GM12878 (cell line): ENCODE measurements around the gene ADGRV1.

ENCODE experiments used
- CHD4 ChIP-seq: fragments of 200-600 bp; sonication (generic); IDR thresholded peaks from 2 replicates; pipeline ENCODE4 v1.6.1; 2016; ENCODE audit warnings: mild to moderate bottlenecking
- CREB1 ChIP-seq: IDR thresholded peaks from 2 replicates; pipeline ENCODE4 v1.6.1; 2012; ENCODE audit warnings: low read depth, mild to moderate bottlenecking, inconsistent platforms
- CTCF ChIP-seq, 3 experiments: IDR thresholded peaks in 2 of 3; conservative IDR thresholded peaks in 1 of 3; 2 replicates each; pipeline ENCODE4 v1.5.1; 2011; ENCODE audit warnings: low read depth in 3 of 3, low read length in 3 of 3, mild to moderate bottlenecking in 3 of 3, control low read depth in 2 of 3, moderate library complexity in 2 of 3, inconsistent platforms in 1 of 3, mixed read lengths in 1 of 3; ENCODE audit not compliant: control insufficient read depth in 2 of 3, insufficient read depth in 1 of 3; ENCODE audit errors: extremely low read depth in 1 of 3
- EZH2 ChIP-seq: IDR thresholded peaks from 2 replicates; pipeline ENCODE4 v1.6.1; 2012; ENCODE audit warnings: low read depth, mild to moderate bottlenecking, control low read depth, inconsistent platforms, low read length, borderline replicate concordance; ENCODE audit not compliant: control insufficient read depth
- GABPA ChIP-seq: IDR thresholded peaks from 2 replicates; pipeline ENCODE4 v1.6.1; 2014; ENCODE audit warnings: antibody characterized with exemption, low read depth, mild to moderate bottlenecking, inconsistent platforms
- IRF3 ChIP-seq: fragments of 450-650 bp; IDR thresholded peaks from 2 replicates; pipeline ENCODE4 v1.6.1; 2014; ENCODE audit warnings: mild to moderate bottlenecking
- NFYB ChIP-seq: IDR thresholded peaks from 2 replicates; pipeline ENCODE4 v1.6.1; 2011; ENCODE audit warnings: low read depth, mild to moderate bottlenecking, low read length, improper control_type of control experiment, moderate library complexity; ENCODE audit not compliant: insufficient read depth
- POLR2A ChIP-seq: IDR thresholded peaks from 2 replicates; pipeline ENCODE4 v1.6.1; 2011; ENCODE audit warnings: low read depth, mild to moderate bottlenecking, low read length
- REST ChIP-seq: IDR thresholded peaks from 2 replicates; pipeline ENCODE4 v1.6.1; 2012; ENCODE audit warnings: mild to moderate bottlenecking, low read depth, low read length
- ZZZ3 ChIP-seq: IDR thresholded peaks from 2 replicates; pipeline ENCODE4 v1.6.1; 2011; ENCODE audit warnings: low read depth; ENCODE audit not compliant: control insufficient read depth, insufficient read length

- TF ChIP-seq POLR2A = no peak
- TF ChIP-seq CTCF (IDR thresholded peaks at IDR 0.05 in 2 of 3, conservative IDR thresholded peaks at IDR 0.05 in 1 of 3; ENCODE audit: control insufficient read depth in 2 of 3, extremely low read depth in 1 of 3, insufficient read depth in 1 of 3, low read depth in 3 of 3, low read length in 3 of 3) = no peak
- TF ChIP-seq REST = no peak
- TF ChIP-seq EZH2 = no peak
- no peak for TF ChIP-seq ZZZ3
- TF ChIP-seq GABPA = no peak
- no peak for TF ChIP-seq CHD4
- TF ChIP-seq IRF3 = no peak
- no peak for TF ChIP-seq CREB1
- no peak for TF ChIP-seq NFYB
Measured at GRCh38 chr5:91155274-91155673, 596.7 kb downstream of the ADGRV1 start.
